GOT3 (cell line): ENCODE data around the gene DMKN.

Experiments used
- DNase-seq: peaks from one replicate; lab custom pipeline; 2025; ENCODE audit warnings: mixed read lengths; lab: John Stamatoyannopoulos, UW

The DMKN gene

GRCh38 chr19:35525873-35526272, 12.4 kb upstream of the DMKN start:
- DNase-seq: no peak

DNA sequence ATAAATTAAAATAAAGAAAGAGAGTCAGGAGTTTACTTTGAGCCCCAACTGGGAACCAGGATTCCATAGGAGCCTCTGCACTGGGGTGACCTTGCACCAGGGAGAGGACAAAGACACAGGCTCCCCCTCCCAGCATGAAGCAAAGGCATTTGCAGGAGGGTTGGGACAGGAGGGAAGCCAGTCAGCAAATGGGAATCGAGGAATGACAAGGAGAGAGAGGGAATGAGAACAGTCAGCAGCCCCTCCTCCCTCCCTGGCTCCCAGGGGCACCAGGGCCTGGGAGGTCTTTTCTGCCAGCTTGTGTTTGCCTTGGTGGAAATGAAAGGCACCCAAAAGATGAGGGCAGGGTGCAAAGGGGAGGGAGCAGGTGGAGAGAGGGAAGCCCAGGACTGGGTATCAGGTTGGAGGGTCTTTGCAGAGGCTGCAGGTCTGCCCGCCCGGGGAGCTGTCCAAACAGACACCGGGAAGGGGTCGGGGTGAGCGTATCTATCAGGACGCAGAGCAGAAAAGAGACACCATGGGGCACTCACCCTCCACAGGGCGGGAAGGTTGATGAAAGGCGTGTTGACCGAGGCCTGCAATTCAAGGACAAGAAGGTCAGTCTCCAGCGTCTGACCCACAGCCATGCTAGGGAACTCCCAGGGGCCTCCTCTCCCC, 10.9 kb upstream of the DMKN start:
- DNase-seq: no peak

DNA sequence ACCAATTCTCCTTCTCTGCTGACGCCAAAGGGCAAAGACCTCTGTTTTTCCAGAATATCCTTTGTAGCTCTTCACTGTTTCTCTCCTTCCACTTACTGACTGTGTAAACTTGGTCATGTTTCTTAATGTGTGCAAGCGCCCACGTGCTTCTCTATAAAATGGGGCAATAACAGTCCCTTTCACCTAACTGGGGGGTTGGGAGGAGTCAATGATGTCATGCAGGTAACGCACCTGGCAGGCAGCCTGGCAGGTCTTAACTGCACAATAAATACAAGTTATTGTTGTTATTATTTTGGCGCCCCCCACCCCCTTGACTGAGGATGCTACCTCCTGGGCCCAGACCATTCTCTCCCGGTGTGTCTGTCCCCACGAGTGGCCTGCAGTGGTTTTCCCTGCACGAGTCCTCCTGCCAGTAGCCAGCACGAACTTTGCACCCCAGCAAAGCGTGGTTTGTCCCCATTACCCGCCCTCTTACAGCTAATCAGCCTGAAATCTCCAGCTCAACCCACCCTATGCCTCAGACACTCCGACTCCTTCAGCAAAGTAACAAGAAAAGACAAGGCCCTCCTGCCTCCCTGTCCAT, 9.4 kb upstream of the DMKN start:
- DNase-seq: no peak

DNA sequence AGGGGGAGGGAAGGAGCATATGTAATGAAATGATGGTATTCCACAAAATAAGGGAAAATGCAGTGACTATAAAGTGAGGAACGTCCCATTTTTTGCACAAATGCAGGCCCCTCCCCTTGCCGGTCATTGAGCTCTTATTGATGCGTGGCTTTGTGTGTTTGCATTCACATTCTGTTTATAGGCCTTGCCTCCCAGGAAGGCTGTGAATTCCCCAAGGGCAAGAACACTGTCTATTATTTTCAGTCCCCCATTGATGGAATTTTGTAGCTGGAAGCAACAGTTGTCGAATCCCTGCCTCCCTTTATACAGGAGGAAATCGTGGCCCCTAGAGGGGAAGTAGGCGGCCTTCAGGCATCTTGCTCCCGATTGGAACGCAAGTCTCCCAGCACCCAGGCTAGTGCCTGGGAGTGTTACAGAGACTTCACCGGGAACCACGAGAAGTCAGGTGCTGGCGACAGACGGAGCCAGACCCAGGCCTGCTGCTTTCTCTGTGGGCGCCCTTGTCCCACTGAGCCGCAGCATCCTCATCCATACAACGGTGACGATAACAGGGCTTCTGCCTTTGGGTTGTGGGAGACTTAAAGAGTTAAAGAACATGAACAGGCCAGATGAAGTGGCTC, 7.8 kb upstream of the DMKN start:
- DNase-seq: no peak

DNA sequence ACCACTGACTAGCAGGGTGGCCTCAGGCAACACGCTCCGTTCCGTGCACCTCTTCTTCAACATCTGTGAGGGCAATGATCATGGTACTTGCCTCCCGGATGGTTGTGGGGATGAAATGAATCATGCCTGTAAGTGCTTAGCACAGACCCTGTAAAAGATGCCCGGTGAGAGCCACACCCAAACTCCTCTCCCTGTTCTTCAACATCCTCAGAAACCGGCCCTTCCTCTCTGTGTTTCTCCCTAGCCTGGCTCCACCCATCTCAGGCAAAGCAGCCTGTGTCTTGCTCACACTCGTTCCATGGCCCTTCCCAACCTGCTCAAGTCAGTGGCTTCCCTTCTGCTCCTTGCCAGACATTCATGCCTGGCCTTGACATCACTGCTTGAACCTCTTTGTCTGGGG, 5.8 kb upstream of the DMKN start:
- no peak for DNase-seq

DNA sequence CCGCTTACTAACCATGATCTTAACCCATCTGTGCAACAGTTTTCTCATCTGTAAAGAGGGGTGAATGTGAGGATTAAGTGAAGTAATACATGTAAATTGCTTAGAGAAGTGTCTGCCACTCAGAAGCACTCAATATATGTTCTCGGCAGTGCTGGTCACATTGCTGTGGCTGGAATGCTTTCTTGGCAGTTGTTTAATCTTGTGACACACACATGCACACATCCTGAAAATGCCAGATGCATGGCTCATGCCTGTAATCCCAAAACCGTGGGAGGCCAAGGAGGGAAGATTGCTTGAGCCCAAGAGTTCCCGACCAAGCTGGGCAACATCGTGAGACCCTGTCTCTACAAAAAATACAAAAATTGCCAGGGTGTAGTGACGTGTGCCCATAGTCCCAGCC, 4.9 kb upstream of the DMKN start:
- DNase-seq: no peak

DNA sequence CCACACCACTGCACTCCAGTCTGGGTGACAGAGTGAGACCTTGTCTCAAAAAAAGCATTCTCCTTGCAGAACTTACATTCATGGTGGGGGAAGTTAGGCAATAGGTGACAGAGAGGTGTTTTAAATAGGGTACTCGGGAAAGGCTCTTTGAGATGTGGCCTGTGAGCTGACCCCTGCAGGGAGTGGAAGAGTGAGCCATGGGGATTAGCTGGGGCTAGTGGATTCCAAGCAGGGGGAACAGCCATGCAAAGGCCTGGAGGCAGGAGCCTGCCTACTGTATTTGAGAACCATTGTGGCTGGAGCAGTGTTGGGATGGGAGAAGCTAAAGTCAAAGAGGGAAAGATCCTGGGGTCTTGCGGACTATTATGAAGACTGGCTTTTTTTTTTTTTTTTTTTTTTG, 3.9 kb upstream of the DMKN start:
- DNase-seq: no peak

- no peak for DNase-seq
These were observed 2.9 kb upstream of the DMKN start for GRCh38 chr19:35516310-35516709.

DNA sequence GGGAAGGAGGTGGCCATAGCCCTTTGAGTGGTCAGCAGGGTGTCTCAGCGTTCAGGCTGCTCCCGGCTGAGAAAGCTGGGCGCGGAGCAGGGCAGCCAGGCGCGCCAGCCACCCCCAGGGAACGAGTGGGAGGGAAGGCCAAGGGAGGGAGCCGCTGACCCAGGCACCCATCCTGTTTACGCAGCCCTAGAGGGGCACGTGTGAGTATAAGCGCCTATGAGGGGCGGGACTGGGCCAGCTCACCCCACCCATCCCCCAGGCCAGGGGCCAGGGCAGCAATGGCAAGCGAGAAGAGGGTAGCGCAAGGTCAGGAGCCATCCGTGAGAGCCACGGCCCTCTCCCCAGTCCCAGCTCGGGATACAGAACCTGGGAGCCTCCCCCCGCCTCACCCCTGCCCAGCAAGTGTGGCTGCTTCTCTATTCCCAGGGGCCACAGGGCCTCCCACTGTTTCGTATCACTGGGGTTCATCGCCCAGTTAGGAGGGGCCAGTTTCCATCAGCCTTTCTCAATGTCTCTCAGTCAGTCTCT, 897 bp upstream of the DMKN start:
- DNase-seq: no peak

- no peak for DNase-seq
These were observed 420 bp downstream of the DMKN start for GRCh38 chr19:35512831-35513627.

- no peak for DNase-seq
These were observed 2.1 kb downstream of the DMKN start for GRCh38 chr19:35511337-35511736.

GRCh38 chr19:35510626-35510964, 2.9 kb downstream of the DMKN start:
- no peak for DNase-seq

DNA sequence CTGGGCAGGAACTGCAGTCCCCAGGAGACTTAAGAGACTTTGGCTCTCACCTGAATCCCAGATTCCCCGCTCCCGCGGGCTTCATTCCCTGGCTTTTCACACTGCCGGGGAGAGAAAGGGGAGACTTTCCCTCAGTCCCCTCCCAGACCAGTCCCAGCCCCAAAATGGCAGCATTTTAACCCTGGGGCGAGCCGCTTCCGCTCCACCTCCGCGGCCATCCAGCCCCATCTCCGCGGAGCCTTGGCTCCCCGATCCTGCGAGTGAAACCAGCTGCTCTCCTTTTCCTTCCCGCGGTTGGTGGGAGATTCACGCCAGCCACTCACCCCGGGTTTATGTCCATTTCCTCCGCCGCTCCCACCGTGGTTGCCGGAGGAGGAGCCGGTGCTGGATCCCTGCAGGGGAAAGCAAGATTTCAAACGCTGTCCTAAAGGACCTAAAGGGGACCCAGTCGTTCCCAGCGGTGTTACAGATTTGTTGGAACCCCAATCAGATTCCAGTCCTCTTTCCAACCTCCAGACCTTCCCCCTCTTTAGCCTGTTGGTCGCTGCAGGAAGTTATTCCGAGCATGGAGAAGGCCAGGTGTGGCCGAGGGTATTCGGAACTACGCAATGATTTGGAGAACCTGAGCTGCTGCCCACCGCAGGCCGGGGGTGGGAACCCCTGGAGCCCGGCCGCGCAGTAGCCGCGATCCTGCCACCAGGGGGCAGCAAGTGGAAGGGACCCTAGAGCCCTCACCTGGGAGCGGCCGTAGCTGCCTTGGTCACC, 3.4 kb downstream of the DMKN start:
- no peak for DNase-seq

- DNase-seq: no peak
These were observed 4.3 kb downstream of the DMKN start for GRCh38 chr19:35509018-35509652.

DNA sequence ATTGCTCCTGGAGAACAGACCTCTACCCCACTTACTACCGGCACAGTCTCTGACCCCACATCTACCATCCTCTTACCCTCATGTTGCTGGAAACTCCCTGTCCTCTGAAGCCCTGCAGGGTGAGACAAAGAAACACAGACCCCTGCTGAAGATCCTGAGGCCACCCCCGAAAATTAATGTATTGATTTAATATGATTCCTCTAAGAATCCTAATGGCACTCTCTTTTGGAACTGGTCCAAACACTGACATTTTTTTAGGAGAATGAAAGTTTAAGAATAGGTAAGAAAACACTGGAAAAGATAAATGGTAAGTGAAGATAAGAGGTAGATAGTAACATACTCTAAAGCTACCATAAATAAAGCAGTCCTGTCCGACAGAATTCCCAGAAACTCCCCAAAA, 5.3 kb downstream of the DMKN start:
- DNase-seq: no peak

- DNase-seq: no peak
These were observed 5.9 kb downstream of the DMKN start for GRCh38 chr19:35507561-35507960.

GRCh38 chr19:35506011-35506410, 7.4 kb downstream of the DMKN start:
- DNase-seq: no peak

DNA sequence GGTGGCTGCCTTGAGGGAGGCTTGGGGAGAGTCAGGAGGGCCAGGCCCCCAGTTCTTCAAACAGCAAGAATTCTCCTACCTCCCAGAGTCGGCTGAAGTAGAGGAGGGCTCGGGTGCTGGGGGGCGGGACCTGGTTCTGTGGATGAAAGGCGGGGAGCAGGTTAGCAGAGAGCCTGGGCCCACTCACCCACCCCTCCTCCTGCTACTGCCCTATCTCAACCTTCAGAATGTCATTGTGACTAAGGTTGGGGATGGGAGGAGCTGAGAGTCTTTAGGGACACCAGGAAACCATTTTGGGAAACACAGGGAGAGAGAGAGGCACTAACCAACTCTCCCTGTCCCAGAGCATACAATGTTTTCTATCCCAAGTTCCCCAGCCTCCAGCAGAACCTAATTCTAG, 10.7 kb downstream of the DMKN start:
- DNase-seq: no peak

DNA sequence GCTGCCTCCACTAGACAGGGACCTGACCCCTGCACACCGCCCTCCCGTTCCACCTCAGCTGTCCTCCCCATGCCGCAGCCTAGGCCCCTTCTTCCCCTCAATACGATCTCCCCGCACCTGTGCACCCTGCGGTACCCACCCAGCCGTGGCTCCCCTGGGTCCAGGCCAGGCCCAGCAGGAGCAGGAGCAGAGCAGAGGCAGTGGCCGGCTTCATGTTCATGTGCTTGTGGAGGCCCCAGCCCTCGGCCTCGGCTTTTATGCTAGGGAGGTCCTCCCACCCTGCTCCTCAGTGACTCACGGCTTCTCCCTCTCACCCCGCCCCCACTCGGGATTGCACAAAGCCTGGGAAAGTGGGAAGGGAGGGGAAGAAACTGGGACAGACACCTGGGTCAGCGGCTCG, 11.8 kb downstream of the DMKN start:
- DNase-seq: no peak

DNA sequence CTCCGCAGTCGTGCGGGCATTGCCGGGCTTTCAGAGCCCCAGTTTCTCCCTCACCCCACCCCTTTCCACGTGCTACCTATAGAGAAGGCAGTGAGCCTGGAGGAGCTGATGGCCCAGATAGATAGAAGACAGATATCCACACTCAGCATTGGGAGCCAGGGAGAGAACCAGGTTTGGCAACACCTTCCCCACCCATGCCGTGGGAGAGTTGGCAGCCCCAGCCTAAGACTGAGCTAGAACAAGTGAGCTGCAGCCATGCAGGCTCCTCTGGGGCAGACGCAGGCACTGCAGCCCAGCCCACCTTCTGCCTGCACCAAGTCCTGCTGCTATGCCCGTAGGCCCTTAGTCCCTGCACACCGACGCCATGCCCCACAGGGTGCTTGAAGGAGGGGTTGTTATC, 12.8 kb downstream of the DMKN start:
- no peak for DNase-seq

GRCh38 chr19:35498984-35499527, 14.4 kb downstream of the DMKN start:
- no peak for DNase-seq
